Mucosa of stomach (tissue), 1 donor: Measurements from ENCODE around the gene VENTX.

Experiments used
- H3K27me3 ChIP-seq: one replicate; pipeline ENCODE4 v1.7.0; 2013; ENCODE audit warnings: mild to moderate bottlenecking, low read length; ENCODE audit not compliant: control insufficient read depth, insufficient read depth
- H3K36me3 ChIP-seq: one replicate; pipeline ENCODE4 v1.7.0; 2013; ENCODE audit warnings: low read length; ENCODE audit not compliant: control insufficient read depth, insufficient read depth
- H3K4me1 ChIP-seq: one replicate; pipeline ENCODE4 v1.7.0; 2013; ENCODE audit warnings: mild to moderate bottlenecking, low read length; ENCODE audit not compliant: control insufficient read depth, insufficient read depth
- H3K4me3 ChIP-seq: one replicate; pipeline ENCODE4 v1.7.0; 2013; ENCODE audit warnings: low read length
- H3K9ac ChIP-seq: one replicate; pipeline ENCODE4 v1.7.0; 2013; ENCODE audit warnings: mild to moderate bottlenecking, low read length, moderate library complexity
- H3K9me3 ChIP-seq: one replicate; pipeline ENCODE4 v1.7.0; 2013; ENCODE audit warnings: mild to moderate bottlenecking, low read length, moderate library complexity; ENCODE audit not compliant: control insufficient read depth
- donor health status: Pancreatic carcinoma.

VENTX gene

DNA sequence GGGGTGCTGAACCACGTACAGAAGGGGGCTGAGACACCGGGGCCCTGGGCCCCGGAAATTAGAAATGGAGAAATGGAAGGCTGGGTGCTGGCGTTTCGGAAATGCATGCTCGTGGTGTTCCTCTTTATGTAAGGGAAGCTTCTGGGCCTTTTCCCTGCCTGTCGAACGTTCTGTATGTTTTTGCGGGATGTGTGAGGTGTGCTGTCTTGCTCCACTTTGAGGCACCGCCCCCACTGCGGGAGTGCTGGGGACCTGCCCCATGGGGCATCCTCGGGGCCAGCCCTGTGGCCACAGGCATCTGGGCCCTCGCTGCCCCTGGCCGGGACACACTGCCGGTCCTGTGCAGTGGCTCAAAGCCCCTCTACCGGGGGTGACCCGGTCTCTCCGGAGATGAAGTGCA is 1.7 kb upstream of the VENTX start:
- no peak overlapping the region for H3K9ac ChIP-seq
- H3K4me3 ChIP-seq, result no peak overlapping the region
- H3K9me3 ChIP-seq, result no peaks in the 10 kb centered on the region
- H3K4me1 ChIP-seq, result no peaks in the 10 kb centered on the region
- peaks cover 84% of the 10 kb centered on the region for H3K27me3 ChIP-seq
- H3K36me3 ChIP-seq, result no peaks in the 10 kb centered on the region

GRCh38 chr10:133236401-133237240 is 1.0 kb upstream of the VENTX start:
- H3K9ac ChIP-seq, result no peak overlapping the region
- no peaks in the 10 kb centered on the region for H3K9me3 ChIP-seq
- no peaks in the 10 kb centered on the region for H3K4me1 ChIP-seq
- H3K4me3 ChIP-seq, result no peak overlapping the region
- peaks cover 85% of the 10 kb centered on the region for H3K27me3 ChIP-seq
- no peaks in the 10 kb centered on the region for H3K36me3 ChIP-seq

DNA sequence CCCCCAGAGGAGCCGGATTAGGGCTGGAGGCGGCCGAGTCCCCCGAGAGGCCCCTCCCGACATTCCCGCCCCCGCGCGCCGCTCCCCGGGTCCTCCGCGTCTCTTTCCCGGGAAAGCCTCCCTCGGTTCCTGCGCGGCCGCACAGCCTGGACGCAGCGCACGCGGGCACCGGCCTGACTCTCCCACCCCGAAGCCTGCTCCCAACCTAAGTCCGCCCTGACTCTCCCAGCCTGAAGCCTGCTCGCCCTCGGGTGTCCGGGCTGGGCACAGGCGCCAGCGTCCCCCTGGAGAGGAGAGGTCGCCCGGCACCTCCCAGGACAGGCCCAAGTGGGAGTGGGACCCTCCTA is 441 bp upstream of the VENTX start:
- H3K27me3 ChIP-seq, result peaks cover 85% of the 10 kb centered on the region
- H3K9ac ChIP-seq, result no peak overlapping the region
- no peak overlapping the region for H3K4me3 ChIP-seq
- no peaks in the 10 kb centered on the region for H3K9me3 ChIP-seq
- H3K4me1 ChIP-seq, result no peaks in the 10 kb centered on the region
- no peaks in the 10 kb centered on the region for H3K36me3 ChIP-seq

DNA sequence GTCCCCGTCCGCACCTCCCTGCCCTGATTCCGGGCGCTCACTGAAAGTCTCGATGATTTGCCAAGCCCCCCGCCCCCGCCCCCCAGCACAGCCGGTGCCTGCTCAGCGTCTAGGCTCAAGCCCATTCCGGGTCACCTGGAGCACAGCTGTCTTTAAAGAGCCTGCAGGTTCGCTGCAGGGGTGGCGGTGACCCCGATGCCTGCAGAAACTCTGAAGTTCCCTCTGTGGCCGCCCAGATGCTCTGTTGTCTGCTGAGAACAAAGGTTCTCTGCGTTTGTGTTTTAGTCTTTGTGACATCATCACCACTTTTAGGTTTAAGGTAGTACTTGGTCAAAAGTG is 780 bp downstream of the VENTX start:
- H3K36me3 ChIP-seq, result no peaks in the 10 kb centered on the region
- H3K27me3 ChIP-seq, result peaks cover 85% of the 10 kb centered on the region
- H3K4me1 ChIP-seq, result no peaks in the 10 kb centered on the region
- no peaks in the 10 kb centered on the region for H3K9me3 ChIP-seq
- H3K9ac ChIP-seq, result no peak overlapping the region
- no peak overlapping the region for H3K4me3 ChIP-seq

- peaks cover 76% of the 10 kb centered on the region for H3K27me3 ChIP-seq
- no peaks in the 10 kb centered on the region for H3K9me3 ChIP-seq
- no peaks in the 10 kb centered on the region for H3K36me3 ChIP-seq
- no peak overlapping the region for H3K9ac ChIP-seq
- no peaks in the 10 kb centered on the region for H3K4me1 ChIP-seq
- H3K4me3 ChIP-seq, result no peak overlapping the region
Measured at GRCh38 chr10:133239990-133240389, 2.3 kb downstream of the VENTX start.

GRCh38 chr10:133241501-133242205 is 4.0 kb downstream of the VENTX start:
- Histone ChIP-seq H3K4me3 (no peak overlapping the region), H3K36me3 (no peaks in the 10 kb centered on the region), H3K27me3 (peaks cover 72% of the 10 kb centered on the region), H3K4me1 (peaks cover 8% of the 10 kb centered on the region), H3K9ac (no peak overlapping the region), H3K9me3 (no peaks in the 10 kb centered on the region)

DNA sequence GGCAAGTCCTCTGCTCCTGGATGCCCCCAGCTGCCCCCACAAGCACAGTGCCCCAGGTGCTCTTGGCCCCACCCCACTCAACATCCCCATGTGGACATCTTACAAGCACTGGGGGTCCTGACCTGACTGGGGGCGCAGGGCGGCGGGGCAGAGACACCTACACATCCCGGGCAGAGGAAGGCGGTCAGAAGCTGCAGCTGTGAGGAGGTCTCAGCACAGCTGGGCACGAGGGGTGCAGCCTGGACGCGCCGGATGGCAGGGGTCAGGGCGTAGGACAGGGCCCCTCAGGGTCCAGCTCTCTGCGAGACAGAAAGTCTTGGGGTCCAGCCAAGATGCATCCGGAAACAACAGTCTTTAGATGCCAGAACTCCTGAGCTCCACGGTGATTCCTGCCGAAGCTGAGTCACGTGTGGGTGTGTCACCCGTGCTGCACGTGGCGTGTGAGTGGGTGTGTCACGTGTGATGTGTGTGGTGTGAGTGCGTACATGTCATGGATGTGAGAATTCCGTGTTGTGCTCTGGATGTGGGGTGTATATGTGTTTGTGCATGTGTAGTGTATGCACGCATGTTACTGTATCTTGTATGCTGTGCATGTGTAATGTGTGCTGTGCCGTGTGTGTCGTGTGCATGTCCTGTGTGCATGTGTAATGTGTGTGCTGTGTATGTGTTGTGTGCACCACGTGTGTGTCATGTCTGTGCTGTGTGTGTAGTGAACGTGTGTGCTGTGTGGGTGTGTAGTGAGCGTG is 5.1 kb downstream of the VENTX start:
- H3K9ac ChIP-seq, result no peak overlapping the region
- peaks cover 67% of the 10 kb centered on the region for H3K27me3 ChIP-seq
- H3K36me3 ChIP-seq, result no peaks in the 10 kb centered on the region
- no peaks in the 10 kb centered on the region for H3K9me3 ChIP-seq
- H3K4me3 ChIP-seq, result no peak overlapping the region
- peaks cover 8% of the 10 kb centered on the region for H3K4me1 ChIP-seq

- H3K27me3 ChIP-seq, result peaks cover 64% of the 10 kb centered on the region
- H3K4me1 ChIP-seq, result peaks cover 8% of the 10 kb centered on the region
- H3K9me3 ChIP-seq, result no peaks in the 10 kb centered on the region
- H3K36me3 ChIP-seq, result no peaks in the 10 kb centered on the region
- no peak overlapping the region for H3K9ac ChIP-seq
- H3K4me3 ChIP-seq, result no peak overlapping the region
Measured at GRCh38 chr10:133243593-133243992, 5.9 kb downstream of the VENTX start.

- H3K4me3 ChIP-seq, result no peak overlapping the region
- H3K9me3 ChIP-seq, result no peaks in the 10 kb centered on the region
- H3K4me1 ChIP-seq, result peaks cover 8% of the 10 kb centered on the region
- H3K27me3 ChIP-seq, result peaks cover 64% of the 10 kb centered on the region
- H3K36me3 ChIP-seq, result no peaks in the 10 kb centered on the region
- no peak overlapping the region for H3K9ac ChIP-seq
Measured at GRCh38 chr10:133245439-133246235, 8.0 kb downstream of the VENTX start.

- Histone ChIP-seq H3K4me1 (peaks cover 8% of the 10 kb centered on the region), H3K36me3 (no peaks in the 10 kb centered on the region), H3K9me3 (no peaks in the 10 kb centered on the region), H3K27me3 (peaks cover 59% of the 10 kb centered on the region), H3K9ac (no peak overlapping the region), H3K4me3 (no peak overlapping the region)
Measured at GRCh38 chr10:133246236-133246626, 8.6 kb downstream of the VENTX start.

- Histone ChIP-seq H3K27me3 (peaks cover 48% of the 10 kb centered on the region), H3K4me1 (peaks cover 8% of the 10 kb centered on the region), H3K9me3 (no peaks in the 10 kb centered on the region), H3K4me3 (no peak overlapping the region), H3K9ac (no peak overlapping the region), H3K36me3 (no peaks in the 10 kb centered on the region)
Measured at GRCh38 chr10:133247681-133248333, 10.2 kb downstream of the VENTX start.
